ENCODE data around the gene ASAH2.

- TF ChIP-seq POLR2AphosphoS5 (IDR thresholded peaks at IDR 0.05; ENCODE audit: borderline replicate concordance, low read depth, low read length), result no peak
- TF ChIP-seq EZH2 (IDR thresholded peaks at IDR 0.05), result no peak
Observed at GRCh38 chr10:50251394-50251793, at the start of gene ASAH2.

Data from SK-N-MC (cell line).